Esophagus squamous epithelium (tissue), 5 donors: ENCODE measurements around the gene EFCAB7. TPM values are rescaled to one million over a fixed set of nuclear protein-coding genes. Genes with fewer than 3 reads are reported as not detected.
A peak's percentile ranks its signal among the peaks of the same experiment; 100 is the strongest.

Source experiments
- DNase-seq: peaks from one replicate; lab custom pipeline; 2025; lab: John Stamatoyannopoulos, UW
- H3K27ac ChIP-seq, 4 donors: fragments of 200-600 bp; sonication (generic); one replicate each; pipeline ENCODE4 v1.5.1; 2016 to 2019; ENCODE audit warnings: mild to moderate bottlenecking in 1 of 4
- H3K27me3 ChIP-seq, 4 donors: fragments of 200-600 bp; sonication (generic); 1 replicate in 3 of 4; 2 replicates in 1 of 4; pipeline versions ENCODE4 v1.5.1 to v1.6.0; 2017 to 2021; ENCODE audit warnings: antibody characterized with exemption in 1 of 4
- H3K36me3 ChIP-seq, 3 donors: fragments of 200-600 bp; sonication (generic); one replicate each; pipeline ENCODE4 v1.5.1; 2016 to 2019
- H3K4me1 ChIP-seq, 3 donors: fragments of 200-600 bp; sonication (generic); one replicate each; pipeline ENCODE4 v1.5.1; 2017 to 2019
- H3K4me3 ChIP-seq, 4 donors: fragments of 200-600 bp; sonication (generic); 1 replicate in 3 of 4; 2 replicates in 1 of 4; pipeline ENCODE4 v1.5.1; 2016 to 2019; ENCODE audit warnings: mild to moderate bottlenecking in 2 of 4, moderate library complexity in 1 of 4
- H3K9me3 ChIP-seq, 3 donors: fragments of 200-600 bp; sonication (generic); one replicate each; pipeline ENCODE4 v1.5.1; 2016 to 2019
- CTCF ChIP-seq, 6 experiments: fragments of 450-650 bp in 4 of 6; fragments of 200-600 bp in 2 of 6; sonication (generic) in 2 of 6; IDR thresholded peaks; one replicate each; pipeline ENCODE4 v1.5.1; 2016 to 2019; ENCODE audit warnings: antibody characterized with exemption in 6 of 6, mild to moderate bottlenecking in 4 of 6, moderate library complexity in 4 of 6
- POLR2A ChIP-seq, 4 donors: fragments of 450-650 bp; IDR thresholded peaks; one replicate each; pipeline ENCODE4 v1.6.1; 2017; ENCODE audit warnings: antibody characterized with exemption in 4 of 4, mild to moderate bottlenecking in 4 of 4, moderate library complexity in 3 of 4
- WGBS, 2 donors: methylation state at CpG; one replicate each; pipeline ENCODE4 v1.1.5; 2018; 5-methylcytosine and 5-hydroxymethylcytosine counted together
- intact Hi-C: fragments of 100-400 bp; cut with DNase I; formaldehyde crosslinking; loops from one replicate; pipeline ENCODE4 v1.15.0; 2022
- total RNA-seq, 4 donors: library from RNA; depleted of rRNA; stranded (reverse); fragments of >200 nt; gene quantifications; one replicate each; pipeline ENCODE4 v1.1.0, GENCODE V29; 2016
- donor health status: DM: yes; HTN: yes; CAD: no.

EFCAB7 gene
- total RNA-seq, 4 donors from 2014 or later, result 1.1 to 4.2 (median 2.7) TPM

GRCh38 chr1:63547621-63548294 is 24.4 kb downstream of the EFCAB7 start:
- intact Hi-C loops, result no loop called here
- Histone ChIP-seq H3K9me3 (no peaks in the 10 kb centered on the region), H3K36me3 (peaks cover 0 to 14% (median 4%) of the 10 kb centered on the region in 3 donors), H3K27ac (peak overlapping the region; percentile 59 to 77 (median 64)), H3K4me1 (peaks cover 0 to 18% (median 4%) of the 10 kb centered on the region in 3 donors), H3K4me3 (no peak overlapping the region), H3K27me3 (no peaks in the 10 kb centered on the region)
- 22 to 32% methylated on average over 2 of the region's 2 CpGs for WGBS, 2 donors
- DNase-seq, result no peak
- no peak for TF ChIP-seq POLR2A (IDR thresholded peaks at IDR 0.05)
- TF ChIP-seq CTCF (IDR thresholded peaks at IDR 0.05), result no peak

GRCh38 chr1:63548303-63548702 is 25.0 kb downstream of the EFCAB7 start:
- Histone ChIP-seq H3K9me3 (no peaks in the 10 kb centered on the region), H3K36me3 (peaks cover 0 to 14% (median 4%) of the 10 kb centered on the region in 3 donors), H3K4me3 (no peak overlapping the region), H3K27ac (peak overlapping the region in 3 of 4 donors; percentile 59 to 77 (median 66)), H3K27me3 (no peaks in the 10 kb centered on the region), H3K4me1 (peaks cover 0 to 18% (median 4%) of the 10 kb centered on the region in 3 donors)
- WGBS, 2 donors, result 73 to 77% methylated on average over 2 of the region's 2 CpGs
- no peak for DNase-seq
- TF ChIP-seq POLR2A (IDR thresholded peaks at IDR 0.05), result no peak
- TF ChIP-seq CTCF (IDR thresholded peaks at IDR 0.05), result no peak
- intact Hi-C loops, result no loop called here

- TF ChIP-seq CTCF (IDR thresholded peaks at IDR 0.05) (no peak), POLR2A (IDR thresholded peaks at IDR 0.05) (no peak)
- 90 to 93% methylated on average over 13 of the region's 13 CpGs for WGBS, 2 donors
- no peak for DNase-seq
- Histone ChIP-seq H3K27me3 (no peaks in the 10 kb centered on the region), H3K36me3 (peaks cover 0 to 19% (median 4%) of the 10 kb centered on the region in 3 donors), H3K4me1 (peaks cover 0 to 18% (median 4%) of the 10 kb centered on the region in 3 donors), H3K9me3 (no peaks in the 10 kb centered on the region), H3K4me3 (no peak overlapping the region), H3K27ac (no peak overlapping the region)
- intact Hi-C loops, result no loop called here
Measured at GRCh38 chr1:63548877-63549276, 25.6 kb downstream of the EFCAB7 start.

- intact Hi-C loops, result no loop called here
- Histone ChIP-seq H3K4me1 (no peaks in the 10 kb centered on the region), H3K27me3 (no peaks in the 10 kb centered on the region), H3K9me3 (no peaks in the 10 kb centered on the region), H3K4me3 (no peak overlapping the region), H3K36me3 (peaks cover 0 to 11% (median 4%) of the 10 kb centered on the region in 3 donors), H3K27ac (no peak overlapping the region)
- TF ChIP-seq POLR2A (IDR thresholded peaks at IDR 0.05) (no peak), CTCF (IDR thresholded peaks at IDR 0.05) (no peak)
- no peak for DNase-seq
Measured at GRCh38 chr1:63555480-63555879, 32.2 kb downstream of the EFCAB7 start.

- H3K27me3 ChIP-seq, result no peaks in the 10 kb centered on the region
- peaks cover 0 to 11% (median 0%) of the 10 kb centered on the region in 3 donors for H3K36me3 ChIP-seq
- DNase-seq, result no peak
- H3K27ac ChIP-seq, result no peak overlapping the region
- TF ChIP-seq CTCF (IDR thresholded peaks at IDR 0.05), result peak in 4 of 6 experiments; percentile 11 to 41 (median 27)
- TF ChIP-seq POLR2A (IDR thresholded peaks at IDR 0.05), result no peak
- H3K9me3 ChIP-seq, result no peaks in the 10 kb centered on the region
- H3K4me1 ChIP-seq, result no peaks in the 10 kb centered on the region
- 70 to 74% methylated on average over 6 of the region's 6 CpGs for WGBS, 2 donors
- intact Hi-C loops, result no loop called here
- no peak overlapping the region for H3K4me3 ChIP-seq
Measured at GRCh38 chr1:63557365-63557987, 34.2 kb downstream of the EFCAB7 start.
